HCT116 (cell line): ENCODE measurements around the gene COX7A1. TPM values are rescaled to one million over a fixed set of nuclear protein-coding genes. Genes with fewer than 3 reads are reported as not detected.

Source experiments
- ATAC-seq: fragments of 200-7000 bp; cut with Tn5 transposase; 2 replicates; pipeline ENCODE4 v1.9.1; 2020; ENCODE audit warnings: mild to moderate bottlenecking, moderate library complexity
- BruUV-seq: library from RNA; stranded (reverse); fragments of 400-500 nt; replicated peaks from 2 replicates; lab custom pipeline; 2021; lab: Mats Ljungman, UMichigan
- CTCF ChIA-PET: fragments of 300-600 bp; sonication (Branson Sonifier 250); formaldehyde crosslinking; loops from one replicate; lab custom pipeline; 2021; ENCODE audit warnings: antibody characterized with exemption; lab: Charles Lee
- POLR2A ChIA-PET: fragments of 300-600, 350-600 bp; sonication (Branson Sonifier 250); formaldehyde crosslinking; loops from one replicate; lab custom pipeline; 2021; ENCODE audit warnings: antibody characterized with exemption; lab: Charles Lee
- RAD21 ChIA-PET, 2 experiments: fragments of 300-600 bp; sonication (Branson Sonifier 250); formaldehyde crosslinking; loops; one replicate each; lab custom pipeline; 2023; ENCODE audit warnings: low total read pairs in 2 of 2; ENCODE audit not compliant: uncharacterized antibody in 2 of 2, unreplicated experiment in 2 of 2, low non-redundant PET in 1 of 2; lab: Charles Lee
- DNase-seq: peaks from one replicate; pipeline ENCODE4 v3.0.0-alpha.2; 2010; ENCODE audit warnings: low read depth, low spot score
- H2AFZ ChIP-seq: fragments of 200-600 bp; shearing (Covaris generic), sonication (generic); 2 replicates; pipeline ENCODE4 v1.6.1; 2017; ENCODE audit warnings: low read depth, mixed run types, mixed read lengths, antibody characterized with exemption, low read length; ENCODE audit not compliant: poor library complexity, severe bottlenecking
- H3K27ac ChIP-seq: 2 replicates; pipeline ENCODE4 v1.5.1; 2012; ENCODE audit warnings: low read depth, low read length
- H3K27me3 ChIP-seq: fragments of 200-600 bp; sonication (generic); 2 replicates; pipeline ENCODE4 v1.6.1; 2016; ENCODE audit warnings: mixed run types, low read length, mixed read lengths; ENCODE audit not compliant: insufficient read depth
- H3K36me3 ChIP-seq, 2 experiments: fragments of 200-500 bp in 1 of 2; fragments of 200-600 bp in 1 of 2; sonication (Bioruptor generic) in 1 of 2; sonication (generic) in 1 of 2; 2 replicates each; pipeline versions ENCODE4 v1.5.1 to v1.6.1; 2014 to 2016; ENCODE audit warnings: low read length in 2 of 2, inconsistent platforms in 1 of 2, mixed read lengths in 1 of 2, mixed run types in 1 of 2; ENCODE audit not compliant: insufficient read depth in 2 of 2, control insufficient read depth in 1 of 2
- H3K4me1 ChIP-seq, 2 experiments: fragments of 200-600 bp in 1 of 2; sonication (generic) in 1 of 2; 2 replicates each; pipeline versions ENCODE4 v1.5.1 to v1.6.1; 2012 to 2017; ENCODE audit warnings: low read length in 2 of 2, inconsistent platforms in 1 of 2, mild to moderate bottlenecking in 1 of 2, mixed read lengths in 1 of 2, mixed run types in 1 of 2, moderate library complexity in 1 of 2; ENCODE audit not compliant: insufficient read depth in 2 of 2, control insufficient read depth in 1 of 2
- H3K4me2 ChIP-seq: fragments of 200-600 bp; sonication (generic); 2 replicates; pipeline ENCODE4 v1.6.1; 2017; ENCODE audit warnings: mixed run types, low read length, mixed read lengths
- H3K4me3 ChIP-seq, 2 experiments: fragments of 200-600 bp in 1 of 2; sonication (generic) in 1 of 2; replicated peaks in 1 of 2; 2 replicates each; pipeline ENCODE4 v1.5.1; 2011 to 2016; ENCODE audit warnings: low read length in 2 of 2, control low read depth in 1 of 2, low read depth in 1 of 2, mild to moderate bottlenecking in 1 of 2, mixed read lengths in 1 of 2, mixed run types in 1 of 2
- H3K79me2 ChIP-seq: fragments of 200-600 bp; sonication (generic); 2 replicates; pipeline ENCODE4 v1.6.1; 2017; ENCODE audit warnings: mild to moderate bottlenecking, mixed run types, low read length, moderate library complexity, mixed read lengths; ENCODE audit not compliant: insufficient read depth
- H3K9ac ChIP-seq: fragments of 200-600 bp; sonication (generic); 2 replicates; pipeline ENCODE4 v1.6.1; 2016; ENCODE audit warnings: low read length, mixed read lengths
- H3K9me2 ChIP-seq: fragments of 200-600 bp; sonication (generic), shearing (Covaris generic); 2 replicates; pipeline ENCODE4 v1.6.1; 2017; ENCODE audit warnings: mixed run types, mild to moderate bottlenecking, moderate library complexity; ENCODE audit not compliant: insufficient read depth
- H3K9me3 ChIP-seq, 2 experiments: fragments of 200-500 bp in 1 of 2; fragments of 200-600 bp in 1 of 2; sonication (Bioruptor generic) in 1 of 2; sonication (generic) in 1 of 2; 2 replicates each; pipeline ENCODE4 v1.6.1; 2014 to 2017; ENCODE audit warnings: low read length in 2 of 2, mixed read lengths in 2 of 2, inconsistent platforms in 1 of 2, low read depth in 1 of 2, mild to moderate bottlenecking in 1 of 2, mixed run types in 1 of 2, moderate library complexity in 1 of 2; ENCODE audit not compliant: control insufficient read depth in 1 of 2, insufficient read depth in 1 of 2
- H4K20me1 ChIP-seq: fragments of 200-600 bp; sonication (generic), shearing (Covaris generic); 2 replicates; pipeline ENCODE4 v1.6.1; 2017; ENCODE audit warnings: mixed run types, mild to moderate bottlenecking, moderate library complexity; ENCODE audit not compliant: insufficient read depth
- CEBPB ChIP-seq: IDR thresholded peaks from 2 replicates; pipeline ENCODE4 v1.6.1; 2012; ENCODE audit warnings: low read depth
- ELF1 ChIP-seq: IDR thresholded peaks from 2 replicates; pipeline ENCODE4 v1.6.1; 2012; ENCODE audit warnings: low read depth, borderline replicate concordance
- EZH2phosphoT487 ChIP-seq: fragments of 200-600 bp; IDR thresholded peaks from 2 replicates; pipeline ENCODE4 v1.6.1; 2018; ENCODE audit warnings: antibody characterized with exemption, borderline replicate concordance
- FOSL1 ChIP-seq: IDR thresholded peaks from 2 replicates; pipeline ENCODE4 v1.6.1; 2012; ENCODE audit warnings: low read depth
- POLR2A ChIP-seq: IDR thresholded peaks from 2 replicates; pipeline ENCODE4 v1.7.0; 2011; ENCODE audit warnings: borderline replicate concordance; ENCODE audit not compliant: insufficient read depth, insufficient read length; ENCODE audit errors: extremely low read depth
- POLR2AphosphoS5 ChIP-seq: IDR thresholded peaks from 2 replicates; pipeline ENCODE4 v1.6.1; 2011; ENCODE audit warnings: mild to moderate bottlenecking, low read depth, low read length, moderate library complexity
- SIN3A ChIP-seq: IDR thresholded peaks from 2 replicates; pipeline ENCODE4 v1.6.1; 2012; ENCODE audit warnings: low read depth
- SP1 ChIP-seq: IDR thresholded peaks from 2 replicates; pipeline ENCODE4 v1.6.1; 2012; ENCODE audit warnings: low read depth
- SRF ChIP-seq: IDR thresholded peaks from 2 replicates; pipeline ENCODE4 v1.6.1; 2012; ENCODE audit warnings: low read depth
- TCF7L2 ChIP-seq: IDR thresholded peaks from 2 replicates; pipeline ENCODE4 v1.7.0; 2011; ENCODE audit warnings: borderline replicate concordance, inconsistent platforms; ENCODE audit not compliant: insufficient read depth, insufficient read length; ENCODE audit errors: extremely low read depth
- YY1 ChIP-seq: IDR thresholded peaks from 2 replicates; pipeline ENCODE4 v1.6.1; 2011; ENCODE audit warnings: low read length, low read depth, moderate library complexity, mild to moderate bottlenecking; ENCODE audit not compliant: insufficient replicate concordance; ENCODE audit errors: extremely low read depth
- ZFX ChIP-seq: fragments of 450-650 bp; IDR thresholded peaks from 2 replicates; pipeline ENCODE4 v1.6.1; 2017
- intact Hi-C: fragments of 100-400 bp; cut with micrococcal nuclease; formaldehyde crosslinking; loops from 2 replicates; pipeline ENCODE4 v1.10.0; 2022
- total RNA-seq: library from RNA; stranded (reverse); gene quantifications from one replicate; pipeline ENCODE4 v1.2.1, GENCODE V29; 2021; ENCODE audit not compliant: unreplicated experiment
- TF ChIP-seq, protein P1 (sequence below): IDR thresholded peaks from 2 replicates; pipeline ENCODE4 v1.6.1; 2012; ENCODE audit warnings: low read depth
- TF ChIP-seq, protein P2 (sequence below): IDR thresholded peaks from 2 replicates; pipeline ENCODE4 v1.6.1; 2012
- TF ChIP-seq, protein P3 (sequence below): IDR thresholded peaks from 2 replicates; pipeline ENCODE4 v1.6.1; 2011; ENCODE audit warnings: mild to moderate bottlenecking, low read length, moderate library complexity; ENCODE audit not compliant: insufficient replicate concordance; ENCODE audit errors: extremely low read depth

COX7A1 gene
- total RNA-seq, 1 experiment from 2014 or later, result not detected

DNA sequence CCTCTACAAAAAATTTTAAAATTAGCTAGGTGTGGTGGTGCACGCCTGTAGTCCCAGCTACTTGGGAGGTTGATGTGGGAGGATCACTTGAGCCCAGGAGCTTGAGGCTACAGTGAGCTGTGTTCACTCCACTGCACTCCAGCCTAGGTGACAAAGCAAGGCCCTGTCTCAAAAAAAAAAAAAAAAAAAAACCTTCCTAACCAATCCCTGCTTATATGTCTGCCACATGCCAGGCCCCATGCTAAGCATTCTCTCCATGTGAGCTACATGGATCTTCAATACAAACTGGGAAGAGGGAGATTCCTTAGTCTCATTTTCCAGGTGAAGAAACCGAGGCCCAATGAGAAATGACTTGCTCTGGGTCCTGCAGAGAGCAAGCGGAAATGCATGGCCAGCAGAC, 43.6 kb downstream of the COX7A1 start:
- H2AFZ ChIP-seq, result no peak overlapping the region
- H3K9ac ChIP-seq, result no peak overlapping the region
- H3K9me2 ChIP-seq, result no peaks in the 10 kb centered on the region
- H4K20me1 ChIP-seq, result no peaks in the 10 kb centered on the region
- ATAC-seq (no peak), DNase-seq (no peak)
- H3K4me1 ChIP-seq, result peaks cover 0 to 14% of the 10 kb centered on the region in 2 experiments; a peak in 2 of 4 replicates
- BruUV-seq, result no TSS peak
- POLR2A ChIA-PET, result no interaction called here
- intact Hi-C loops, result no loop called here
- no peak overlapping the region for H3K4me3 ChIP-seq
- TF ChIP-seq, protein P1, sequence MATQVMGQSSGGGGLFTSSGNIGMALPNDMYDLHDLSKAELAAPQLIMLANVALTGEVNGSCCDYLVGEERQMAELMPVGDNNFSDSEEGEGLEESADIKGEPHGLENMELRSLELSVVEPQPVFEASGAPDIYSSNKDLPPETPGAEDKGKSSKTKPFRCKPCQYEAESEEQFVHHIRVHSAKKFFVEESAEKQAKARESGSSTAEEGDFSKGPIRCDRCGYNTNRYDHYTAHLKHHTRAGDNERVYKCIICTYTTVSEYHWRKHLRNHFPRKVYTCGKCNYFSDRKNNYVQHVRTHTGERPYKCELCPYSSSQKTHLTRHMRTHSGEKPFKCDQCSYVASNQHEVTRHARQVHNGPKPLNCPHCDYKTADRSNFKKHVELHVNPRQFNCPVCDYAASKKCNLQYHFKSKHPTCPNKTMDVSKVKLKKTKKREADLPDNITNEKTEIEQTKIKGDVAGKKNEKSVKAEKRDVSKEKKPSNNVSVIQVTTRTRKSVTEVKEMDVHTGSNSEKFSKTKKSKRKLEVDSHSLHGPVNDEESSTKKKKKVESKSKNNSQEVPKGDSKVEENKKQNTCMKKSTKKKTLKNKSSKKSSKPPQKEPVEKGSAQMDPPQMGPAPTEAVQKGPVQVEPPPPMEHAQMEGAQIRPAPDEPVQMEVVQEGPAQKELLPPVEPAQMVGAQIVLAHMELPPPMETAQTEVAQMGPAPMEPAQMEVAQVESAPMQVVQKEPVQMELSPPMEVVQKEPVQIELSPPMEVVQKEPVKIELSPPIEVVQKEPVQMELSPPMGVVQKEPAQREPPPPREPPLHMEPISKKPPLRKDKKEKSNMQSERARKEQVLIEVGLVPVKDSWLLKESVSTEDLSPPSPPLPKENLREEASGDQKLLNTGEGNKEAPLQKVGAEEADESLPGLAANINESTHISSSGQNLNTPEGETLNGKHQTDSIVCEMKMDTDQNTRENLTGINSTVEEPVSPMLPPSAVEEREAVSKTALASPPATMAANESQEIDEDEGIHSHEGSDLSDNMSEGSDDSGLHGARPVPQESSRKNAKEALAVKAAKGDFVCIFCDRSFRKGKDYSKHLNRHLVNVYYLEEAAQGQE, result no peak
- TF ChIP-seq POLR2AphosphoS5 (no peak), TCF7L2 (no peak)
- TF ChIP-seq, protein P2, sequence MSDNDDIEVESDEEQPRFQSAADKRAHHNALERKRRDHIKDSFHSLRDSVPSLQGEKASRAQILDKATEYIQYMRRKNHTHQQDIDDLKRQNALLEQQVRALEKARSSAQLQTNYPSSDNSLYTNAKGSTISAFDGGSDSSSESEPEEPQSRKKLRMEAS, result no peak
- TF ChIP-seq, all 23 proteins: peak for 0
- H3K79me2 ChIP-seq, result peaks cover 11% of the 10 kb centered on the region
- H3K4me2 ChIP-seq, result no peak overlapping the region
- no peaks in the 10 kb centered on the region for H3K27me3 ChIP-seq
- peaks cover 14 to 24% of the 10 kb centered on the region in 2 experiments; a peak in 3 of 4 replicates for H3K36me3 ChIP-seq
- no peaks in the 10 kb centered on the region for H3K9me3 ChIP-seq
- CTCF ChIA-PET, result no interaction called here
- RAD21 ChIA-PET, result no interaction called here
- H3K27ac ChIP-seq, result no peak overlapping the region

DNA sequence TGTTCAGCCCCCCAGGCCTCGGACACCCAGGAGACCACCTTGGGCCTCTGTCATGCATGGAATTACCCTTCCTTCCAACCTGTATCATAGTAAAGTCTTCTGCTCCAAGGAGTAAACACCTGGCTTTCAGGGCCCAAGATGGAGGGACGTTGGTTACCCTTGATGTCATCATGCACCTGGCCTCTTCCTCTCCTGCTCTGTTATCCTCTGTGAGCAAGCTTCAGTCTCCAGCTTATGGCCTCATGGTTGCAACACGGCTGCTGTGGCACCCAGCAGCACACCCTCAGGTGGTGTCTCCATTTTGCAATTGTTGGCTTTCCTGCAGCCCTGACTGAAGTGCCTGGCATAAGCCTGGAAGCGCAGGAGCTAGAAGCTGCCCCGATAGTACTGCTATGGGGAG, 45.3 kb downstream of the COX7A1 start:
- no TSS peak for BruUV-seq
- ChIA-PET CTCF (no interaction called here), POLR2A (no interaction called here), RAD21 (no interaction called here)
- Histone ChIP-seq H3K9me3 (no peaks in the 10 kb centered on the region), H3K4me2 (no peak overlapping the region), H3K27me3 (no peaks in the 10 kb centered on the region), H4K20me1 (no peaks in the 10 kb centered on the region), H3K79me2 (no peaks in the 10 kb centered on the region), H3K9me2 (no peaks in the 10 kb centered on the region), H2AFZ (no peak overlapping the region), H3K4me3 (no peak overlapping the region), H3K9ac (no peak overlapping the region), H3K36me3 (peaks cover 10 to 28% of the 10 kb centered on the region in 2 experiments; a peak in 3 of 4 replicates), H3K4me1 (peaks cover 0 to 13% of the 10 kb centered on the region in 2 experiments; a peak in 2 of 4 replicates), H3K27ac (no peak overlapping the region)
- ATAC-seq, result no peak
- DNase-seq, result no peak
- intact Hi-C loops, result no loop called here
- TF ChIP-seq SRF (no peak), SIN3A (no peak), SP1 (no peak), ELF1 (no peak), CEBPB (no peak), ZFX (no peak), YY1 (no peak), POLR2A (no peak), EZH2phosphoT487 (no peak), FOSL1 (no peak), POLR2AphosphoS5 (no peak)
- TF ChIP-seq, protein P3, sequence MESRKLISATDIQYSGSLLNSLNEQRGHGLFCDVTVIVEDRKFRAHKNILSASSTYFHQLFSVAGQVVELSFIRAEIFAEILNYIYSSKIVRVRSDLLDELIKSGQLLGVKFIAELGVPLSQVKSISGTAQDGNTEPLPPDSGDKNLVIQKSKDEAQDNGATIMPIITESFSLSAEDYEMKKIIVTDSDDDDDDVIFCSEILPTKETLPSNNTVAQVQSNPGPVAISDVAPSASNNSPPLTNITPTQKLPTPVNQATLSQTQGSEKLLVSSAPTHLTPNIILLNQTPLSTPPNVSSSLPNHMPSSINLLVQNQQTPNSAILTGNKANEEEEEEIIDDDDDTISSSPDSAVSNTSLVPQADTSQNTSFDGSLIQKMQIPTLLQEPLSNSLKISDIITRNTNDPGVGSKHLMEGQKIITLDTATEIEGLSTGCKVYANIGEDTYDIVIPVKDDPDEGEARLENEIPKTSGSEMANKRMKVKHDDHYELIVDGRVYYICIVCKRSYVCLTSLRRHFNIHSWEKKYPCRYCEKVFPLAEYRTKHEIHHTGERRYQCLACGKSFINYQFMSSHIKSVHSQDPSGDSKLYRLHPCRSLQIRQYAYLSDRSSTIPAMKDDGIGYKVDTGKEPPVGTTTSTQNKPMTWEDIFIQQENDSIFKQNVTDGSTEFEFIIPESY, result no peak
